ENCODE results near the gene KCNG1.

KCNG1 gene

DNA sequence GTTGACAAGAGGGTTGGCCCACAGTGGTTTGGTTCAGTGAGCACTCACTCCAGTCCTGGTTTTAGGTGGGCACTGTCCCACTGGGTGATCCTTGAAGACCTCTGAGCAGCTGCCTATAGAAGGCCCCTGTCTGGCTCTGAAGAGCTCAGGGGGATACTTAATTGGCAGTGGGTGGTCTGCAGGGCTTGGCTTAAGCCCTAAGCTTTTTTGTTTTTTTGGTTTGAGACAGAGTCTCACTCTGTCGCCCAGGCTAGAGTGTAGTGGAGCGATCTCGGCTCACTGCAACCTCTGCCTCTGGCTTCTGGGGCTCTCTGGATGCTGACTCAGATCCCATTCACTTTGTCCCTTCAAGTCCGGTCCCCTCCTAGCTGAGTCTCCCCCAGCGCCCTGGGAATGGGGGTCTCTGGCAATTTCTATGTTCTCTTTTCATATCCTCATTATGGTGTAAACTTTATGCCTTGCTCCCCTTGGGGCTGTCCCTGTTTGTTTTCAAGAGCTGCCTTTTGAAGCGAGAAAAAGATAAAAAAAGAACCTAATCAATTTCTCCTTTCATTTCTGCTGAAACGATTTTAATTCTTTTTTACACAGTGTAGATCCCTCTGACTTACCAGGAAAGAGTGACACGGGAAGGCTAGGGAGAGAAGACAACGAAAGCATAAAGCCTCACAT is 12.2 kb upstream of the KCNG1 start:
- no peak for DNase-seq

DNA sequence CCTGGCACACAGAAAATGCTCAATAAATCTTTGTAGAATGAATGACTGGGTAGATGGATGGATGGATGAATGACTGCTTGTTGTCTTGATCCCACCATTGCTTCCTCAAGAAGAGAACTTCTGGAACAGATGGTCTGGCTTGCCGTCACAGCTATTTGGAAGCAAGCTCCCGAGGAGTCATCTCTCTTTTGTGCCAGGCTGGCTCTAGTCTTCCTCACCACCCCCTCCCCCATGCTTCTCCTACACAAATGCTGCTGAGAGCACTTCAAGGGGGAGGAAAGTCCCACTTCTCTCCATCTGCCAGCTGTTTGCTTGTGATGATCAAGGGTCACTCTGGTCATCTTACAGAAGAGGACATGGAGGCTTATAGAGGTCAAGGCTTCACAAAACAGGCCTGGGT is 11.6 kb upstream of the KCNG1 start:
- no peak for DNase-seq

DNA sequence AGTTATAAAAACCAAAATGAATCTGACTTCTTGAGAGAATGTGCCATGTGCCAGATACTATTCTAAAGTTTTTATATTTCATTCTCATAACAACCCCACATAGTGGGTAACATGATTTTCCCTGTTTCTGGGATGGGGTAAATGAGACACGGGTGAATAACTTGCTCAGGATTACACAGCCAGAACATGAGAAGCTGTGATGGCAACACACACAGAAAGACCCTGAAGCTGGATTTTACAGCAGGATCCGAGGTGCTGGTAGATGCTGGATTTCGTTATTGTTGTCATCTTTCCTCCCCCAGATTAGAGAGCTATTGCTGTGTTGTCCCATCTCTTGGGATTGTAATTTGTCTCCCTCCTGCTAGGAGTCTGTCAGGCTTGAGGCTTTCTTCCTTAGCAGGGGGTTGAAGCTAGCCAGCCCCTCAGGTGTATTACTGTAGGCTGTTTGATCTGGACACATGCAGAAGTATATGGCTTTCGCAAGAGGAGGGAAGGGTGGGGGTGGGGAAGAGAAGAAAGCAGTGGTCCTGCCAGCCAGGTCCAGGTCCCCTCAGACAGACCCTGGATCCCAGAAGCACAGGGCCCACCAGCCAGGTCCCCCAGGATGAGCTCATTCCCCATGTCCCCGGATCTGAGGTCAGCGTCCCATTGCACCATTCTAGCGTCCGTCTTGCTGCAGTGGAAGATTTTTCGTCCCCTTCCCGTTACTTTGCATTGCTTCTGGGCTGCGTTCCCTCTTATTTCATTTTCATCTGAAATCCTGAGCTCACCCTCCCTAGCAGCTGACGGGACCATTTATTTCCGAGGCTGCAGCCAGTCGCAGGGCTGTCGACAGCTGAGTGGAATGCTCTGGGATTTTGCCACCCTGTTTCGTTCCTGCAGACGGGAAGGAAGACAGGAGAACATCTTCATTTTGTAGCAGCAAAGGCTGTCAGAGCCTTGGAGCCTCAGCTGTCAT is 7.3 kb upstream of the KCNG1 start:
- no peak for DNase-seq

DNA sequence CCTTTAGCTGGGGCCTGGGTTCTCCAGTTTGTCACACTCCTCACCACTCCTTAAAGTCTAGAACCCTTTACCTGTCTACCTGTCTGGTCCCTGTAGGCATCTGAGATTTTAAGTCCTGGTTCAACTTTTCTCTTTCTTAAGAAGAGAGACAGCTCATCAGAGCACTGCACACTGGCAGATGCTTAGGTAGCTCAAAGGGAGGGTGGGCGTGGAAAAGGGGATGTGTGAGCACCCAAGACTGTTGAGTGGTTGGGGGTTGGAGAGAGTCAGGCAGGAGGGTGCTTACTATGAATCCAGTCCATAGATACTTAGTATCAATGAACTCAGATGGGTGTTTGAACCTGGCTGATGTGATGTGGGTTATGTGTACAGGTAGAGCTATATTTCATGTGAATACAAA is 6.6 kb upstream of the KCNG1 start:
- no peak for DNase-seq

DNA sequence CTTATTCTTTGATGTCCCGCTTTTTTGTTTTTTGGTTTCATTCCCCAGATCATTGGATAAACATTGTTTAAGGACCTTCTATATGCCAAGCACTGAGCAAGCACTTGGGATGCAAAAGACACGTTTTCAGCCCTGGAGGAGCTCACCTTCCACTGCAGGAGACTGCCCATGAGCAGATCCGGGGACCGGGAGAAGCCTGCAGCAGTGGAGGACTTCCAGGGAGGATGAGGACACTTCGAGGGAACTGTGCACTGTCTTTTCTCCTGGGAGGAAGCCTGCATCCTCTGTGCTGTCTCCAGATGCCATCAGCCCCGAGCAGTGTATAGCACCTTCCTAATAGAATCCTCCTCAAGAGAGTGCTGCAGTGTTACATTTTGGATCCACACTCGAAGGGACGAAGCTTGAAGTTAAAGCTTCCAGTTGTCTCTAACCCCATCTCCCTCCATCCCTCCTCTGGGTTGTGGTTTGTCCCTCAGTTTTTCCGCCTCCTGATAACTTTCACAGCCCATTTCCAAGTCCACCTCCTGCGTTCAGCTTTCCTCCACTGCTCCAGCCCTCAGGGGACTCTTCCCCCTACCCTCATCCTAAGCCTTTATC is 5.8 kb upstream of the KCNG1 start:
- no peak for DNase-seq

DNA sequence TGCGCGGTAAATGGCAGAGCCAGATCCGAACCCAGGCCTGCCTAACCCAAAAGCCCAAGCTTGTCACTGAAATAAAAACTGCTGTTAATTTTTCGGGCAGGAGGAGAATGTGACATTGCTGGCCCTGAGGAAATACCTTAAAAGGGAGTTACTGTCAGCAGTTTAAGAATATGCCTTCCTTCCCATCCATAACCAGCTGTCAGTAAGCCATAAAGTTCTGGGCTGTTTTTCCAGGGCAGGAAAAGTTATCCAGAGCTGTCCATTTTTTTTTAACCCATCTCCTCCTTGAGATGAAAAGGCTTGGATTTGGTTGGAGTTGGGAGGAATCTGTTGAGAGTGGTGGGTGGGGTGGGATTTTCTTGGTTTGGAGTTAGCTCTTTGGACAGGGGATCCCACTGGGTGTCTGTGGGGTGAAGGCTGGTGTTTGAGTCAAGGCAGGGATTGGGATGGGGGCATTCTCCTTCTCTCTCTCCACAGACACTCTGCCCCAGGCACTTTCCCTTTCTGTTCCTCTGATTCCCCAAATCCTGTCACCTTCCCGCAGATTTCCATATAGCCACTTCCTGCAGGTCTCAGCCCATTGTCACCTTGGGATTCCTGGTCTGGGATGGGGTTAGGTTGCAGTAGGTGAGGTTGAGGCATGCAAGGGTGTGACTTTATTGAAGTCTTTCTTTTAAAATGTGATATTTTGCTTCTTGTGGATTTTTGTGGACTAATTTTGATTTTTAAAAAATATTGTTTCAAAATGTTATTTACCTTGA is 4.3 kb upstream of the KCNG1 start:
- no peak for DNase-seq

DNA sequence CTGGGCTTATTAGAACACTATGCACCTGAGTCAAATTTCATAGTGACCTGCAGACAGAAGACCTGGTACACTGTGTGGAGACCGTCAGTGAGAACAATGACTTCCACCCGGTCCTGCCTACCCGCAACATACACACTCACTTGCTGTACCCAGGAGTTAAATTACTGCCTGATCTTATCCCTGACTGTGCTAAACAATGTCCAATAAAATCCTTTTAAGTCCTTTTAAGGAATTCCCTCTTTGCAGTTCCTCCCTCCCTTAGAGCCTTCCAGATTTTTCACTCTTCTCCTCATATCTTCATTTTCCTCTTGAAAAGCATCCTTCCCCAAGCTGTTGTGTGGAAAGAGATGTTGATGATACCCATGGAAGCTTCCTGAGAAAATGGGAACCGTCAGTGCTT is 3.4 kb upstream of the KCNG1 start:
- no peak for DNase-seq

DNA sequence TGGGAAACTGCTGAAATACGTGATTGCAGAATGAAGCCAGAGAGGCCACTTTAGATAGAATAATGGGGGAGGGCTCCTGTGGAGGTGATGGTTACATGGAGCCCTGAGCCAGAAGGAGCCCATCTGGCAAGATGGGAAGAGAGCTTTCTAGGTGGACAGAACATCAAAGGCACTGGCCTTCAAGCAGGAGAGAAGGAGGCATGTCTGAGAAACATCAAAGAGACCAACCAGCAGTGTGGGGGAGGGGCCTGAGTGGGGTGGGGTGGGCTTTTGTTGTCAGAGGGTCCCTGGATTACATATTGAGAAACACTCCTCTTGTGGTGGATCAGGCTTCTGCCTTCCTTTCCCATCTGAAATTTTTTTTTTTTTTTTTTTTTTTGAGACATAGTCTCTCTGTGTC is 1.9 kb upstream of the KCNG1 start:
- no peak for DNase-seq

DNA sequence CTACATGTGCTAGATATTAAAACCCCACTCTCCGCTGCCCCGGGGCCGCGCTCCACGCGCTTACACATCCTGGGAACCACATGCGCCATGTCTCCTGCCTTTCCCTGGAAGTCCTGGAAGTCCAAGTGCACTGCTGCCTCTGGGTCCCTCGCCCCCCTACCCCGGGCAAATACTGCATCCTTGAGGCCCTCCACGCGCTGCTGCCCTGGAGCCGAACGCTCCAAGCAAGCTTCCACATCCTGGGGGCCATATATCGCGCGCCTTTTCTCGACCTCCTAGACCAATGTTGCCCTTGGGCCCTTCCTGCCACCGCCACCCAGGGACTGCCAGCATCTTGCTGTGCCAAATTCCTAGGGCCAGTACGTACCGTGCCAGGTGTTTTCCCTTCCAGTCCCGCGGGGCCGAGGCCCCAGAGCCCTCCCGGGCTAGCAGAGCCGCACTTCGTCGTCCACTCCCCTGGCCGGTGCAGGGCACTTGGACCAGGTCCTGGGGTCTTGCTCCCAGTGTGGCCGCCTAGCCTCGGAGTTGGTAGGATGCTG is 779 bp upstream of the KCNG1 start:
- DNase-seq: no peak

DNA sequence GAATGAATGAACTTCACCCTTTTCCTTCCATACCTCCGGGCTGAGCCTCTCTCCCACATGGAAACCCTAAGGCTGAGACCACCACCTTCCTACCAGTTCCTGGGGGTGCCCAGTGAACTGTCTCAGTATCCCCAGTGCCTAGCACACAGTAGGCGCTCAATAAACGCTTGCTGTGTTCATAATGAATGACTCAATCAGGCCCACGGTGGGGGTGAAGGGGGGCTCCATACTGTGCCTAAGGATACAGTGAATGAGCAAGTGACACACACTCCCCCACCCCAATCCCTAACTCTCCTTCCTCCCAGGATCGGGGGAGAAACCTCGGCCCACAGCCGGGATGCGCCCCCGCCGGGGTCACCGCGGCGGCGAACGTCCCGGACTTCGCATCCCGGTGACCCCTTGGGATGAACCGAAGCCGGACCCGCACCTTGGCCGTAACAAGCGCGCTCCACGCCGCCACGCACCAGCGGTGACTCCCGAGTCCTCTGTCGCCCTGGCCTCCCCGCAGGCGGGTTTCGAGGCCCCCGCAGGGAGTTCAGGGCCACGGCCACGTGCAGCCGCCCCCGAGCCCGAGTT is 592 bp downstream of the KCNG1 start:
- no peak for DNase-seq

DNA sequence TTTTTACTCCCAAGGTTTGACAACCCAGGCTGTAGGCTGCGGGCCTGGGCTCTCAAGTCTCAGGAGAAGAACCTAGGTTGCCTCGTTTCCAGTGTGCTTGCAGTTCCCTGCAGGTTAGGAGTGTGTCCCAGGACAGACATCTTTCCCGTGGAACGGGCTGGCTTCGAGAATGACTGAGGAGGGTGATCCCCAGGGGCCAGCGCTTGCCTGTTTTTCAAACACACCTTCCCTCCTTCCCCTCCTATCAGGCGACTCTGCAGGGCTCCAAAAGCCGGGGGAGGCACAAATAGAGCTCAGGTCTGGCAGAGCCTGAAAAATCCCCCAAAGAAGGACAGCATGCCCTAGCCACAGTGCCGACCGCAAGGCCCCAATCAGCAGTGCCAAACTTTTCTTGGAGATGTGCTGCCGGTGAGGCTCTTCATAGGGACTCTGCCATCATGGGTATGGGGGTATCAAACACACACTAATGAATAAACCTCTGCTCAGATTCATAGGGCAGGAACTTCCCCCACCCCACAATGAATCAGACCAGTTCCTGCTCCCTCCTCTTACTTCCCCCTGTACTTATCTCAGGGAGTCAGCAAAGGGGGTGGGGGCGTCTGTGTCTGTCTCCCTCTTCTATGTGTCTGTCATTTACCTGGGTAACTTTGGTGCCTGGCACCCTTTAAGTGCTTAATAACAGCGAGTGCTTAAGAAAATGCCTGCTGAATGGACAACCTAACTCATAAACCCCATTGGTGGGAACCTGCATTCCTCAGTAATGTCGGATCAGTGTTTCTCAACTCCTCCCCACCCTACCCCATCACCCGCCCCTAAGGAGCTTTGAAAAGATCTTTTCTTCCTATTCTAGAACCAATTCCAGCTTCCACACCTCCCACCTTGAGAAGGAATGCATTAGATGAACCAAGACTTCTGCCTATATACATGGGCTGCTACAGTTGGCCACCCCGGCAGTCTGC is 1.6 kb downstream of the KCNG1 start:
- no peak for DNase-seq

DNA sequence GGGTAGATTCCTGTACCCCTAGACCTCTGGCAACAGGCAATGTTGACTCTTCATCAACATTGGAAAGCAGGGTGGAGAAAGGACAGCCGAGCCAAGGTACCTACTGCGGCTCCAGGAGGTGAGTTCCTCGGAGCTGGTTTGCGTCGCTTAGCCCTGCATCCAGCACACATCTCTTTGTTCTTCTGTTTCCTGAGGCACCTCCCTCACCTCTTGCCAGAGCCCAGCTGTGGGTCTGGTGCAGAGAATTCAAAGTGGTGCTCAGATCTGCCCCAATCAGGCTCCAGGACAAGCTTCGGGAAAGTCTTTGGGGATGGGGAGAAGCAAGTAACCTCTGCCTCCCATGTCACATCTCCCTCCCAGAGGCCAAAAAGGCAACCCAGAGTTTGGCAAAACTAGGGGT is 2.2 kb downstream of the KCNG1 start:
- no peak for DNase-seq

DNA sequence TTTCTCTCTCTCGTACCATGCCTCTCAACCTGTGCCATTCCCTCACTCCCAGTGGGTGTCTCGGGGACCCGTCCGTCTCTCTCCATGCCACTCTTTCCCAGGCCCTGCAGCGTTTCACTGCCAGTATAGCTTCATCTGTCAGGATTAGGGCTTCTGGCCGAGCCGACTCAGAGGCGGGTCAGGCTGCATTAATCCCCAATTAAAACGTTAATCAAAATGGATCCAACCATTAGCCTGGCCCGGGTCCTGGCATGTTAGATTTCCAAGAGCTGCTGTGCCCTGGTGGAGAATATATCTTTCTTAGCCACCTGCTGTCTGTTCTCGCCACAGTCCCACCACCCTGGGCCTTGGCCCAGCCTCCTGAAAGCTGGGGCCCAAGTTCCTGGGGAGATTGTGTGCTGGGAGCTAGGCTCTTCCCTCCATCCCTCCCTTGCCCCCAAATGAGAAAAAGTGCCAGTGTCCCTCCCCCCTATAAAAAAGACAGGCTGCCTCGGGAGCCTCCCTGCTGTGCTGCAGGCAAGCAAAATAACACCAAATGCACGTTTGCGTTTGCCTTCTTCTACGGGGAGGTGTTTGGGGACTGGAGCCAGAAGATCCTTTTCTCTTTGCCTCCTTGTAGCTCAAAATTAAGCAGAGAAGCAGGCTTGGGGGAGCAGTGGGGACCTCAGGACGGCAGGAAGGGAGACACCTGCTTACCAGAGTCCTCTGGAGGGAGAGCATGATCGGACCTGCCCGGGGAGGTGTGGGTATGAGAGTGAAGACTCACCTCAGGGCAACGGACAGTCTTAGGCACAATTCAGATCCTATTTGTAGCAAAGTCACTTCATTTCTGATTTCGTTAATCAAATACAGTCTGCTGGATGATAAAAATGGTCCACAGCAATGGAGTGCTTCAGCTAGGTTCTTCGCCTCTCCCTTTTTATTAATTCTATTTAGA is 3.0 kb downstream of the KCNG1 start:
- DNase-seq: no peak

DNA sequence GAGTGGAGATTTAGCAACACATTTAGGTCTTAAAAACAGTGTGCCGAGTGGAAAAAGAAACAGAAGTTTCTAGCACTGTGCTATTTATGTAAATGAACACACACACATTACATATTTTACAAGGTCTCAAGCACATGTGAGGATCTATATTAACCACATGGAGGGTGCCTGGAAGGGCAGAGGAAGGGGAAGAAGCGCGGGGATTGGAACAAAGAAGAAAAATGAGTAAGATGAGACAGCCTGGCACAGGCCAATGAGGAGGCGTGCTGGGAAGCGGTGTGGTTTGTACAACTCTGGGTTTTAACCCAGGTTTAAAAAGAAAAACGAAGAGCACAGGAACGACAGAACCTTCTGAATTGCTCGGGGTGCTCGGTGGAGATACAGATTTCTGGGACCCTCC is 5.7 kb downstream of the KCNG1 start:
- DNase-seq: no peak

DNA sequence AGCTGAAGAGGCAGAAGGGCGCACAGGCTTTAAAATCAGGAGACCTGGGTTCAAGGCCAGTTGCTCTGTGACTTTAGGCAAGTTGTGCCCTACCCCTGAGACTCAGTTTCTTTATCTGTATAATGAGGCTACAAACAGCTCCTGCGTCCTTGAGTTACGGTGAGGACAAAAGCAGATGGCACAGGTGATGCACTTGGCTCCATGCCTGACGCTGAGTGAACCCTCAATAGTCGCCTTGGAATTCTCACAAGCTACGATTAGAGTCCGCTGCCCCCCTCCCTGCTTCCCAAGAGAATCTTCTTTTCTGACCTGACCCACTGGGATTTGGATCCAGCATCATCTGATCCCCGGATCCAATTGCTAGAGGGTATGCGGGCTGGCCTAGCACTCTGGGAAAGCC is 6.4 kb downstream of the KCNG1 start:
- no peak for DNase-seq

DNA sequence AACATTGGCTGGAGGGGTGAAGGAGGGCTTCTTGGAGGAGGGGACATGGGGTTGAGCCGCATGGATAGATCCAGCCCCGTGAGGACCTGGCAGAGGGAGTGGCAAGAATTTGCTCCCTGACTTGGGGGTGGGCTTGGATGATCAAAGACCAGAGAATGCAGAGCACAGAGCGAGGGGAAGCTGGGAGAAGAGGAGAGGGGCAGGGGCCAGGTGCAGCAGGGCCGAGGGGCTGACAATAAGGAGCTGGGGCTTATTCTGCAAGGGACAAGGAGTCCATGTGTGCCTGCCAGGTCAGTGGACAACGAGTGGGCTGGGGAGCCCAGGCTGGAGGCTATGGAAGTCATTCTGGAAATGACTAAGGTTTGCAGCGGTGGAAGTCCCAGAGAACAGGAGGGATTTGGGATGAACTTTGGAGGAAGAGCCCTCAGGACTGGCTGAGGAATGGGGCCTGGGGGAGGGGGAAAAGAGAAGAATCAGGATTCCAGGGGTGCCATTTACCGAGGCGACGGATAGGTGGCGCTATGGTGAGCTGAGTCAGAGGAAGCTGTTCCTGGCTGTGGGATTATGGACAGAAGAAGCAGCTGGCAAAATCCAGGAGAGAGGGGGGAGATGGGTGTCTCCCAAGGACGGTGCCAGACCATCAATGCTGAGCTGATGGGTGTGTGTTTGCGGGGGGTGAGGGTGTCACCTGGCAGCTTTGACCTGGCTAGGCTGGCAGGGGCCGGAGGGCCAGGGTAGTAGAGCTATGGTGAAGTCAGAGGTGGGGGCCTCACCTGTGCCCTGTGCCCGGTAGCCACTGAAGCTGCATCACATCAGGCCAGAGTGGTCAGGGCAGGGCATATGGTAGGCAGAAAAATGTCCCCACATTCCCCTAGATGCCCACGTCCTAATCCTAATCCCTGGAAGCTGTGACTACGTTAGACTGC is 7.8 kb downstream of the KCNG1 start:
- DNase-seq: no peak

DNA sequence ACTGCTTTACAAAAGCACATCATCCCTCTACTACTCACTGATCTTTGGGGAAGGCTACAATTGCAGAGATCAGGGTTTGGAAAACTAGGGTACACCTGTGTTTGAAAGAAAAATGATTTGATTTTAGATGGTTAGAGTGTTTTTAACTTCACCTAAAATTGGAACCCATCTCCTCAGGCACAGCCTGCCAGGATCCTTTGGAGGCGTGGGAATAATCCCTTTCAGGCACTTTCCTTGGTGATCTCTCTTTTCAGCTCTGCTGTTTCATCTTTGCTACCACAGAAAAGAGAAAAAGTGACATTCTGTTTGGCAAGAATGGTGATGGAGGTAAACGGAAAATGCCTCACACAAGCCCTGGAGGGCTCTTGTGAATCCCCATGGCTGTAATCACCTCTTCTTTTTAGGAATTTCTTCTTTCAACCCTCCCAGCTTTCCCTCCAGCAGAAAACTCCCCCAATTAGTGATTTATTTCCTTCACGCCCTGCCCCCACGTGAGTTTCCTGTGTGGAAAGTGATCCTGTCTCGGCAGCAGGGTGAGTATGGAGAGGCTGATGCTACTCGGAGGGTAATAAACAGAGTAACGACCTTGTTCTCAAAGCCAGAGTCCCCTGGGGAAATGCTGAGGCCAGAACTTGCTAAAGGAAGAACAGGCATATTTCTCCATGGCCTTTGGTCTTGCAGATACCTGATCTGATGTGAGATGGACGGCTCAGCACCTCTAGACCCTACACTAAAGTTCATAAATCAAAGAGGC is 9.2 kb downstream of the KCNG1 start:
- DNase-seq: no peak

DNA sequence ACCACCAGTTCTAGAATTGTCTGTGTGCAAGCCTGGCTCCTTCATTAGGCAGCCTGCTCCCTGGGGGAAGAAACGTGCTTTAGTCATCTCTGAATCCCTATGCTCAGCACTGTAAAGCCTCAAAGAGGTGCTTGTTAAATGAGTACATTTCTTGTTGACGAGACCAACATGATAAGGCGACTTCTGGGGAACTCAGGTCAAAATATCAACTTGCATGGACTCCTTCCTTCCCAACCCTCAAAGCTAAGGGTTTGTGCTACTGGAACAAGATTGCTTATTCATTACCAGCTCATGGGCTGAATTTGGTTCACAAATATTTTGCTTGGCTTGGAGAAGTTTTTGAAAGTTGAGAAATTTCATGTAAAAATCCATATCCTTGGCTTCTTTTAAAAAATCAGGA is 10.6 kb downstream of the KCNG1 start:
- no peak for DNase-seq
